HG03045 (cell line): ENCODE measurements around the gene CCL4L2.
"Not testable (repeated sequence)": the region's sequence is repeated elsewhere in the genome, so short reads cannot be mapped to it uniquely, and the experiment has no call there.

Experiments used
- ATAC-seq: cut with Tn5 transposase; IDR thresholded peaks from one replicate; pipeline ENCODE4 v1.9.1; 2021; ENCODE audit warnings: mild to moderate bottlenecking, moderate library complexity; ENCODE audit not compliant: unreplicated experiment

CCL4L2 gene

GRCh38 chr17:36210439-36211211, at the start of gene CCL4L2:
Gene CCL4L2, plus strand, starts transcription at chr17:36211063.
- ATAC-seq: peak; percentile 63

GRCh38 chr17:36168836-36169235, 42.0 kb upstream of the CCL4L2 start:
- not testable (repeated sequence) for ATAC-seq

- ATAC-seq: not testable (repeated sequence)
These were observed 34.3 kb upstream of the CCL4L2 start, which contains the start of gene TBC1D3B for GRCh38 chr17:36176536-36176935. Gene TBC1D3B, minus strand, starts transcription at chr17:36176636. Its CDS starts 1,586 bp downstream, at chr17:36175050.

GRCh38 chr17:36181446-36182175, 29.3 kb upstream of the CCL4L2 start:
- ATAC-seq: not testable (repeated sequence)

- no peak for ATAC-seq
These were observed 28.5 kb upstream of the CCL4L2 start for GRCh38 chr17:36182176-36183000.

GRCh38 chr17:36183001-36183971, 27.6 kb upstream of the CCL4L2 start:
- ATAC-seq: no peak

GRCh38 chr17:36184023-36184765, 26.7 kb upstream of the CCL4L2 start:
- no peak for ATAC-seq

GRCh38 chr17:36185416-36185815, 25.4 kb upstream of the CCL4L2 start:
- no peak for ATAC-seq

GRCh38 chr17:36186810-36187763, 23.8 kb upstream of the CCL4L2 start:
- ATAC-seq: not testable (repeated sequence)

GRCh38 chr17:36187943-36188665, 22.8 kb upstream of the CCL4L2 start:
- ATAC-seq: not testable (repeated sequence)

- peak; percentile 39 for ATAC-seq
These were observed 22.0 kb upstream of the CCL4L2 start for GRCh38 chr17:36188891-36189306.

- not testable (repeated sequence) for ATAC-seq
These were observed 20.9 kb upstream of the CCL4L2 start for GRCh38 chr17:36189993-36190392.

GRCh38 chr17:36190549-36191330, 20.1 kb upstream of the CCL4L2 start:
- not testable (repeated sequence) for ATAC-seq

GRCh38 chr17:36193216-36193775, 17.6 kb upstream of the CCL4L2 start:
- no peak for ATAC-seq

- ATAC-seq: not testable (repeated sequence)
These were observed 16.6 kb upstream of the CCL4L2 start for GRCh38 chr17:36194147-36194831.
